T-helper 1 cell treated with Interleukin-12 subunit alpha and Interleukin-12 subunit beta and Interleukin-4 antibody, amounts not matched to agents 30 ng/mL and 1 ng/mL, for 36 hours (primary cell): ENCODE data around the gene SSH2. TPM values are rescaled to one million over a fixed set of nuclear protein-coding genes. Genes with fewer than 3 reads are reported as not detected.

ENCODE experiments used
- intact Hi-C: fragments of 100-400 bp; cut with micrococcal nuclease; formaldehyde crosslinking; loops from one replicate; pipeline ENCODE4 v1.15.1; 2024
- total RNA-seq: library from RNA; stranded (reverse); gene quantifications from 2 replicates; pipeline ENCODE4 v1.2.3, GENCODE V29; 2022

Gene SSH2
- total RNA-seq, 1 donor from 2014 or later = 64.1 TPM

DNA sequence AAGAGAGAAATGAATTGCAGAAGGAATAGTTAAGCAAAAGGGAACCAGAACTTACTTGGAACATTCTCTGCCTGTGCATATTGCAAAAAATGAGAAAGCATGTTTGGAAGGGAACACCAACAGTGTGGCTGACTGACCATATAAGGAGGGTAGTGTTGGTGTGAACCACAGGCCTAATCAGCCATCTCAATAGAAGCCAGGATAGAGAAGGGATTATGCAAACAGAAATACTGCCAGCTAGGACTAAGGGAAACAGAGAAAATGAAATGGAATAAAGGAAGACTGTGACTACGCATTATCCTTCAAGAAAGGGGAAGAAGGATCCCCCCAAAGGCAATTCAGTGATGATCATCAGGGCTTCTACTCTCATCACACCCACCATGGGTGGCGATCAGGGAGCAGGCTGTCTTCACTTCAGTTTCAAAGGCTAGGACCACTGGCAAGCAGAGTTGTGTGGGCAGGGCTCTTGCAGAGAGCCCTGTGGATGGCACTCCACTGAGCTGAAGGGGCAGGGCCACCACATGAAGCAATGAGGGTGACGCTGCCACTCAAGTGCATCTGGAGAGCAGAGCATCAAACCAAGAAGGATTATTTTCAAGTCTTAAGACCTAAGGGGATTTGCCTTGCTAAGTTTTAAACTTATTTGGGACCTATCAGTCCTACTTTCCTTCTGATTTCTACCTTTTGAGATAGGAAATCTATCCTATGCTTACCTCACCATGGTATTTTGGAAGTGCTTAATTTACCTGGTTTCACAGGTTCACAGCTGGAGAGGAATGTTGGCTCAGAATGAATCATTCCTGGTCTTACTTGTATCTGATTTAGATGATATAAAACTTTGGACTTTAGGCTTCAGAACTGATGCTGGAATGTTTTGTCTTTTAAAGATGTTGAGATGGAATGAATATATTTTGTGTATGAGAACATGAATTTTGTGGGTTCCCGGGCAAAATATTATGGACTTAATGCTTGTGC lies 140.5 kb downstream of the SSH2 start:
- intact Hi-C loops = no loop called here

DNA sequence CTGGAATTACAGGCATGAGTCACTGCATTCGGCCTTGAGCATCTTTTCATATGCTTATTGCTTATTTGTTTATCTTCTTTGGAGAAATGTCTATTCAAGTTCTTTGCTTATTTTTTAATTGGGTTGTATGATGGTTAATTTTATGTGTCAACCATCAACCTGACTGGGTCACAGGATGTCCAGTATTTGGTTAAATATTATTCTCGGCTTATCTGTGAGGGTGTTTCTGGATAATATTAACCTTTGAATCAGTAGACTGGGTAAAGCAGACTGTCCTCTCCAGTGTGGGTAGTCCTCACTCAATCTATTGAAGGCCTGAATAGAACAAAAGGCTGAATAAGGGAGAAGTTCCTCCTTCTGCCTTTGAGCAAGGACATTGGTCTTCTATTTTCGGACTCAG lies 142.0 kb downstream of the SSH2 start:
- intact Hi-C loops = no loop called here

DNA sequence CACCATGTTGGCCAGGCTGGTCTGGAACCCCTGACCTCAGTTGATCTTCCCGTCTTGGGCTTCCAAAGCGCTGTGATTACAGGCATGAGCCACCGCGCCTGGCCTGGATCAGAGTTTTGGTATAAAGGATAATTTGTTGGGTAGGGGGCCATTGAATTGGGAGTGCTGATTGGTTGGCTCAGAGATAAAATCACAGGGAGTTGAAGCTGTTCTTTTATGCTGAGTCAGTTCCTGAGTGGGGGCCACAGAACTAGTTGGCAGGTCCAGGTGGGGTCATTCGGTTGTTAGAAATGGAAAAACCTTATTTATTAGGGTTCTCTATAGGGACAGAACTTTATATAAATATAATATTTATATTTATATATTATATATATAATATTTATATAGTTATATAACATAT lies 147.1 kb downstream of the SSH2 start:
- intact Hi-C loops = no loop called here

DNA sequence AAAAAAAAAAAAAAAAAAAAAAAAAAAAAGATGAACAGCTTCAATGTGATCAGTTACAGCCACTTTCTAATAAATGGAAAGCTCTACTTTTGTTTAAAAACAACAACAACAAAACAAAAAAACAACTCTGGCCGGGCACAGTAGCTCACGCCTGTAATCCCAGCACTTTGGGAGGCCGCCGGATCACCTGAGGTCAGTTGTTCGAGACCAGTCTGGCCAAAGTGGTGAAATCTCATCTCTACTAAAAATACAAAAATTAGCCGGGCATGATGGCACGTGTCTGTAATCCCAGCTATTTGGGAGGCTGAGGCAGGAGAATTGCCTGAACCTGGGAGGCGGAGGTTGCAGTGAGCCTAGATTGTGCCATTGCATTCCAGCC lies 150.2 kb downstream of the SSH2 start:
- intact Hi-C loops = loop anchor here (1.0 to 5.0 kb wide), 10 partner anchors 18 to 212 kb away; partner anchors contain the start of genes CORO6 and TP53I13

DNA sequence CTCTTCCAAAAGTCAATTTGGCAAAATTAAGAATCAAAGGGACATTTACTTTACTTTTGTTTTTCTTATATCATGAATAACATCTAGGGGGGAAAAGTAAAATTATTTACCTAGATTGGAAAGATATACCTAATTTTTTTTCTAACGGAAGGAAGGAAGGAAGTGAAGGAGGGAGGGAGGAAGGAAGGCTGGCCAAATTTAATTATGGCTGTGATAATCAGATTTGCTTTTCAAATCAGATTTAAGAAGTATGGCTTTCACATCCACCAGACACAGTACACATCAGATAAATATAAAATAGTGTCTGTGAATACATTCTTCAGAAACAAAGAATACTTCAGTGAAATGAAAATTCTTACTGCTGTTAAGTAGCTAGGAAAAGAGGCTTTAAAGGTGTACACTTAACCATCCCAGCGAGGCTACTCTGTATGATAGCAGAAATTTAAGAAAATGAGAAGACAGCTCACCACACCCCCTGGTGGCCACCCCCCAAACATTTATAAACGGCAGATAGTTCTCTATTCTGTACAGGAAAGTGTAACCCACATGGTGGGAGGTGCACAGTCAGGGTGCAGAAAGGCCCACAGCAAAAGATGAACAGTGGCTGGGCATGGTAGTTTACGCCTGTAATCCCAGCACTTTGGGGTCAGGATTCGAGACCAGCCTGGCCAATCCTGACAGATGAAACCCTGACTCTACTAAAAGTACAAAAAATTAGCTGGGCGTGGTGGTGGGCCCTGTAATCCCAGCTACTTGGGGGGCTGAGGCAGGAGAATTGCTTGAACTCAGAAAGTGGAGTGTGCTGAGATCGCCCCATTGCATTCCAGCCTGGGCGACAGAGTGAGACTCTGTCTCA lies 150.8 kb downstream of the SSH2 start:
- intact Hi-C loops = loop anchor here (1.0 to 5.0 kb wide), 10 partner anchors 18 to 211 kb away; partner anchors contain the start of genes CORO6 and TP53I13

DNA sequence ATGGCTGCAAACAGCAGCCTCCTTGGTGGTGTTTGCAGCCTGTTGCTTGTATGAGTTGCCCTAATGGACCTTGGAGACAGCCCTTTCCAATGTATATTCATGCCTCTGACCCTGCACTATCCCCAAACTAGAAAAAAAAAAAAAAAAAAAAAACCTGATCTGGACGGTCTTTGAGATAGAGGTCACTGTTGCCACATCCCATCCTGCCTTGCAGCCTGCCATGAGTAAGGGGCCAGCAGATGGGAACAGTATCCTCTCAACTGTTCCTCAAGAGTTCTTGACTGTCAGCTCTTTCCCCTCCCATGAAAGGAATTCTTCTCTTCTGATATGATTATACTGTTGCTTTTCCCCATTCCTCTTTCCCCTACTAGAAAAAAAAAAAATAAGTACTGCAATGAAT lies 152.4 kb downstream of the SSH2 start:
- intact Hi-C loops = loop anchor here (5.0 kb wide), 2 partner anchors 45 to 85 kb away; no protein-coding TSS in a partner anchor

DNA sequence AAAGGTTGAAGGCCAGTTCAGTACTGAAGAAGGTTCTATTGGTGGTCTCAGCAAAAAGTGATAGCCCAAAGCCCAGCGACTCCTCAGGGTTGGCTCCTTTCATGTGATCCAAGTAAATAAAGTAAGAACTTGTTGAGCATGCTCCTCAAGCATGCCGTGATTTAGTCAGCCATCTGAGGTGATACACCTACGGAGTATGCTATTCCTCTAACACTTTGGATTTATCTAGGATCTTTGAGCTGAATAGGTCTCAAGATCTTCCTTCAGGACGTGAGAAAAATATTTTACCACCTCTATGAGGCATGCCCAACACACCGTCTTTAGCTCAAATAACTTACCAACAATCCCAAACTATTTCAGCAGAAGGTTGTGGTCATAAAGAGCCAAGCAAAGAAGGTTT lies 154.0 kb downstream of the SSH2 start:
- intact Hi-C loops = loop anchor here (5.0 kb wide), 2 partner anchors 44 to 84 kb away; no protein-coding TSS in a partner anchor

DNA sequence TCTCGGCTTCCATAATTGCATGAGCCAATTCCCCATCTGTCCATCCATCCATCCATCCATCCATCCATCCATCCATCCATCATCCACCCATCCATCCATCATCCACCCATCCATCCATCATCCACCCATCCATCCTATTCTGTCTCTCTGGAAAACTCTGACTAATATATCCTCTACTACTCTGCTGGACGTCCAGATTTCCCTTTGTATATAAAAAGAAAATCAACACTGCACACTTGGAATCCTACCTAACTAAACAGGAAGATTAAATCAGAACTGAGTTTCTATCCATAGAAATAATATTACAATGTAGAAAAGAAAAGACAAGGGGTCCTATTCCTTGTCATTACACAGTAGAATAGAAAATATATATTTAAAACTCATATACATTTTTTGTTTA lies 157.0 kb downstream of the SSH2 start:
- intact Hi-C loops = no loop called here

DNA sequence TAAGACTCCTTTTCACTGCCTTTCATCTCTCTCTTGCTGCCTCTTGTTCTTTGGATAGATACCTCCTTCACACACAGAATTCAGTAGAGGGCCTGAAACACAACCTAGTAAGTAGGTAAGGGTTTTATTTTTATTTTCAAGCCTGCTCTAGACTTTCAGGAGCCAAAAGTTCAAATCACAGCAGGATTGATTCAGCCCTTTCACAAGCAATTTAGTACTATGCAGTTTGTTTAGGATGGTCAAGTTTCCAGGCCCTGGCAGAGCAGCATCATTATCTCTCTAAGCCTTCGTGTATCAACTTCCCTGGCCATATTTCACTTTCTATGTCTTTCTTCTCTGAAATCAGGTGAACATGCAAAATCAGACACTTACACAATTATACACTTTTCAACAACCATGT lies 158.5 kb downstream of the SSH2 start:
- intact Hi-C loops = no loop called here

DNA sequence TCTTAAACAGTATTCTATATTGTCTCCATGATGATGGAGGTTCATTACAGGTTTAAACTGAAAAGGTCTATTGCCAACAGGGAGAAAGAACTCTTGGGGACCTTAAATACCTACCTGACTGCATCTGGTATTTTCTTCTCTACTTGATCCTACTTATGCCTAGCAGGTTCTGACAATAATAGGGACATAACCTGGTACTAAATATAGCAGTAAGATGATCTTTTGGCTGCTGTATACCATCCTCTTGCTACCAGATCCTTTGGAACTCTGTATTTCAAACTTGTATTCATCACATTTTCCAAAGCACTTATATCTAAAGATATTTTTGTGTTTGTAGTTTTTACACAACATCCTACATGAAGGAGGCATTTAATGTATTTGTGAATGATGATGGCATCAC lies 160.8 kb downstream of the SSH2 start:
- intact Hi-C loops = no loop called here

DNA sequence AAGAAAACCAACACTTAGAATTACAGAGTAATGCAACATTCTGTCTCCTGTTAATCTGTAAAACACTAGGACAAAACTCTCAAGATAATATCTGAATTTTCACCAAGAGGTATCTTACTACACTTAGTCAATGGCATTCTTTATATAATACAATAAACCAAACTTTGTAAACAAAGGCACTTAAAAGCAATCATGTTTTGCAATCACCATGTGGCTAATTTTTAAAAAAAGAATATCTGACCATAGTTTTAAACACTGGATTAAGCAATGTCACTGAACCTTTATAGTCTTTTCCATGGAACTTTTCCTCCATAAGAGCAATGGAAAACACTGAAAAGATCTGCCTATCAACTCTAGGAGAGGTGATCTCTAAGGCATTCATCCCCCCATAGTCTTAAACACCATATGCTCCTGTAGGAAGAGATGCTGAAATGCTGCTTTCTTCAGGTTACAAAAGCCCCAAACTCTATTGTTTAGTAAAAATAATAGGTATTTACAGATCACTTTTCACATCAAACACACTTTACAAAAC lies 163.2 kb downstream of the SSH2 start:
- intact Hi-C loops = no loop called here

DNA sequence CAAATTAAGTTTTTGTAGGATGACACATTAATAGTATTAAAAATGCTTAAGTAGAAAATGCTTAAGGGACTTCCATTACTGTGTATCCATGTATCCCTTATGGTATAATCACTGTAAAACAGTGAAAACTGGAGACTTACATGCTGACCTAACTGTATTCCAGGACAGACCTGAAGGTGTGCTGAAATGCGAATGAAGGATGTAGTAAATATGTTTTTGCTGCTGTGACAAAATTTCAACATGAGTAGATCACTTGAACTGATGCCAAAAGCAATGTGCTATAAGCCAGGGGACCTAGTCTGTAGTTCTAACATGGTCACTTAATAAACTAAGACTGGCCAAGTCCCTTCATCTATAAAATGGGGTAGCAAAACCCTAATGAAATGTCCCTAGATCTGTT lies 165.3 kb downstream of the SSH2 start:
- intact Hi-C loops = loop anchor here (5.0 kb wide), 1 partner anchor 72 kb away; no protein-coding TSS in a partner anchor

DNA sequence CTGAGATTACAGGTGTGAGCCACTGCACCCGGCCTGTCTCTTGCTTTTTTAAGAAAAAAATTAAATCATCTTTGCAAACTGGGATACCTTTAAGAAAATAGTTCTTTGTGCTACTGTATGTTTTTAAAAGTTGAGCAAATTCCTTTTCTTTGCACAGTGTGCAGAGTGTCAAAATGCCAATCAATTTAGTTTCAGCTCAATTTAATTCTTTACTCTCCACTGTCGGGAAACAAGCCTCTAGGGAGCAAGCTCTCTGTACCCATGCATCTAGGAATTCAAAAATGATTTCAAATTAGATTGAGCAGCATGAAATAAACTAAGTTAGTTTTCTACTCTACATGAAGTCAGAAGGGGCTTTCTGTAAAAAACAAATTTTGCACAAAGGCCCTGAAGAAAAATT lies 165.8 kb downstream of the SSH2 start:
- intact Hi-C loops = loop anchor here (5.0 kb wide), 1 partner anchor 72 kb away; no protein-coding TSS in a partner anchor

DNA sequence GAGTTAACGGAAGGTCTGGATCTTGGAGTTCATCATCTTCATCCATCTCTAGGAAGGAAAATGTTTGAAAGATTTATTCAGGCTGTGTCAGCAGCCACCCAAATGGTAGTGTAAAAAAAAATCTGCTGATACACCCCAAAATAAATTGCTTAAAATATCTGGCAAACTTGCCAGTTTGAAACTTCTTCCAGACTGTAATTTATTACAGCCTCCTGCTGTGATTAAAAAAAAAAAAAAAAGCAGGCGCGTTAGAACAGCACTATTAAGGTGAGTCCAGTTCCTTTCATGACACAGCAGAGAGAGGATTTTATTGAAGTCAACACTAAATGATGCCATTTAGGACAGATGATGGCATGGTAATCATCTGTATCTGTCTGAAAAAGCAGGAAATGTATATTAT lies 166.8 kb downstream of the SSH2 start:
- intact Hi-C loops = loop anchor here (5.0 kb wide), 1 partner anchor 71 kb away; no protein-coding TSS in a partner anchor

DNA sequence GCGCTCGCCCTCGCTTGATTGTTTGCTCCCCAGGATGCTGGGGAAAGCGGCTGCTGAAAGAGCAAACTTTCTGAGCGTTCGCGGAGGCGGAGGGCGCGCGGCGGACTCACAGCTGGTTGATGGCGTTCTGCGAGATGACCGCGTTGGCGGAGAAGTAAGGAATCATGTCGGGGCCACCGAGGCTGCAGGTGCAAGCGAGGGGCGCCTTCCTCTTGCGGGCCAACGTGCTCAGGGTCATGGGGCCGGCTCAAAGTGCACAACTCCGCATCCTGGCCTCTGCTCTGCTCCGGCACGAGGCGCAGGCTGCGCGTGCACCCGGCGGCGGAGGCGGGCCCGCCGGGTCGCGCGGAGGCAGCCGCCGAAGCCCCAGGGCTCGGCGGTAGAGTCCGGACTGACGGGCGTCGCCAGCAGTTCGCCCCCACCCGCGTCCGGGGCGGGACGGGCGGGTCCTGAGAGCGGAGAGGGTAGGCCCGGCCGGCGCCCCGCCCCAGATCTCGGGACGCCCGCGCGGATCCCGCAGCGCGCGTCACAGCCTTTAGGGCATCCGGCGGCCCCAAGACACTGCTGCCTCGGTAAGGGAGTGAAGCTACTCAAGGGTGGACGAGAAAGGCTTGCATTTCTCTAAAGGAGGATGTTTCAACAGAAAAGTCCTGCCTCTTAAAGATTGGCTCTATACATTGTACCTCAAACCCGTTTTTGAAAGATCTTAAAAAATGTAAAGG lies 168.8 kb downstream of the SSH2 start:
- intact Hi-C loops = loop anchor here (1.0 to 5.0 kb wide), 13 partner anchors 18 to 1790 kb away; partner anchors contain the start of genes ANKRD13B, CORO6, GIT1 and SSH2

DNA sequence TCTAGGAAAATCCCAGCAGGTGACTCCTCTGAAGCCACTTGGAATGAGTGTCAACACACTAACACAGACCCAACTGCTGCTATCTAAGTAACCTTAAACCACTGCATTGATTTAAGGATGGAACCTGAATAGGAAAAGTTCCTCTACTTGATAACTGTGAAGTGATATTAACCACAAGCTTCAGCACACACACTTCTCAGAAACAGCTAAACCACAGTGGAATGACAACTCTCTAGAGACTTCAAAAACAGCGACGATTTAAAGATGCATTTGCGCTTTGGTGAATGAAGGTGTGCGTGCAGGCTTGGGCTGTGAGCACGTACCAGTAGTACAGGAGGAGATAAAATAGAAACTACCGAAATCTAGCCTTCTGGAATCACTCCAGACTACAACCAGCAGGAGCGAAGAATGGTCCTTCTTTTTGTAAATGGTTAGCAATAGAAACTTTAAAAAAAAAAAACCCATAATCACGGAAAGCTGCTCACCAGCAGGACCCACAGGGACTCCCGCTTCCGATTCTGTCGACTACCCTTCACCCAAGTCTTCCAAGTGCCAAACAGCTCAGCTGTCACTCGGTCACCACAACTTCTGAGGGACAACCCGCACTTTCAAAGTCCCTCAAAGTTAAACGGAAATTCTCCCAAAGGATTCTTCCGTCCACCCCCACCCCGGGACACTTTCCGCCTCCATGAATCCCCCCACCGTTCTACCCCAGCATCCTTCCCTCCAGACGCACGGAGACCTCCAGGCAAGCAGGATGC lies 169.6 kb downstream of the SSH2 start:
- intact Hi-C loops = loop anchor here (1.0 to 5.0 kb wide), 15 partner anchors 19 to 1790 kb away; partner anchors contain the start of genes ANKRD13B, CORO6, GIT1 and NUFIP2

DNA sequence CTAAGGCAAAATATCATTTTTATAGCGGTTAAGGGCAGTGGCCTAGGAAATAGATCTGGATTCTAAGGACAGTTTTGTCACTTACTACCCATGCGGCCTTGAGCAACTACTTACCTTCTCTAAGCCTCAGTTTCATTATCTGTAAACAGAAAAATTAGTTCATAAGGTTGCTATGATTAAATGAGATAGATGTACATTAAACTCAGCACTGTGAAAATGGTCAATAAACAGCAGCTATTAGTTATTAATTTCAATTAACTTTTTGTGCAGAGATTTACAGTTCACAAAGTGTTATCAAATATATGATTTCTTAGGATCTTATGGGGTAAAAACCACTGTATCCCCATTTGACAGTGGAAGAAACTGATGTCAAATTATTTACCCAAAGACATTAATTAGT lies 171.8 kb downstream of the SSH2 start:
- intact Hi-C loops = no loop called here

DNA sequence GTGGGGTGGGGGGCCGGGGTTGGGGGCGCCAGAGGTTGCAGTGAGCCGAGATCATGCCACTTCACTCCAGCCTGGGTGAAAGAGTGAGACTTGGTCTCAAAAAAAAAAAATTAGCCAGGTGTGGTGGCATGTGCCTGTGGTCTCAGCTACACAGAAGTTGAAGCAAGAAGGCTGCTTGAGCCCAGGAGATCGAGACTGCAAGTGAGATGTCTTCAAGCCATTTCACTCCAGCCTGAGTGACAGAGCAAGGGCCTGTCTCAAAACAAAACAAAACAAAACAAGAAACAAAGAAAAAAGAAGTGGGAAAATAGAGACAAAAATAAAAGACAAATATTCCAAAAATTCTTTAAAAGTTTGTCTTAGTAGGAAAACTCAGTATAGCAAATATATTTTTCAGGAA lies 172.2 kb downstream of the SSH2 start:
- intact Hi-C loops = no loop called here

DNA sequence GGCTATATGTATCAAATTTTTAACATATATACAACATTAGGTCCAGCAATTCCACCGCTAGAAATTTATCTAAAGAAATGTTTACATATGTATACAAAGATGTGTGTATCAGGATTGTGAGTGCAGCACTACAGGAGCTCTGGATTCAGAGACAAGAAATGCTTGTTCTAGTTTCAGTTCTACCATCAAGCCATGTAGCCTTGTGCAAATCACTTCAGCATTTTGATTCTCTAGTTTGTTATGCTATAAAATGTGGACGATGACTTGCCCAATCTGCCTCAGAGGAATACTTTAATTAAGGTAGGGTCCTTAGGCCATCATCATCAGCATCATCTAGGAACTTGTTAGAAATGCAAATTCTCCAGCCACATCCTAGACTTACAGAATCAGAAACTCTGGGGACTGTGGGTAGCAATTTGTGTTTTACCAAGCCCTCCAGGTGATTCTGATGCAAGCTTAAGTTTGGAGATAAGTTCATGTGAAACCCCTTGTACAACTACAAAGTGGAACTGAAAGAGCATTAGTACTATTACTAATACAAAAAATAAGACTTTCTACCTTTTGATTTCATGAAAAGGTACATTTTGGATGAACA lies 176.1 kb downstream of the SSH2 start:
- intact Hi-C loops = no loop called here
